ENCODE data around the gene HSF4.

DNA sequence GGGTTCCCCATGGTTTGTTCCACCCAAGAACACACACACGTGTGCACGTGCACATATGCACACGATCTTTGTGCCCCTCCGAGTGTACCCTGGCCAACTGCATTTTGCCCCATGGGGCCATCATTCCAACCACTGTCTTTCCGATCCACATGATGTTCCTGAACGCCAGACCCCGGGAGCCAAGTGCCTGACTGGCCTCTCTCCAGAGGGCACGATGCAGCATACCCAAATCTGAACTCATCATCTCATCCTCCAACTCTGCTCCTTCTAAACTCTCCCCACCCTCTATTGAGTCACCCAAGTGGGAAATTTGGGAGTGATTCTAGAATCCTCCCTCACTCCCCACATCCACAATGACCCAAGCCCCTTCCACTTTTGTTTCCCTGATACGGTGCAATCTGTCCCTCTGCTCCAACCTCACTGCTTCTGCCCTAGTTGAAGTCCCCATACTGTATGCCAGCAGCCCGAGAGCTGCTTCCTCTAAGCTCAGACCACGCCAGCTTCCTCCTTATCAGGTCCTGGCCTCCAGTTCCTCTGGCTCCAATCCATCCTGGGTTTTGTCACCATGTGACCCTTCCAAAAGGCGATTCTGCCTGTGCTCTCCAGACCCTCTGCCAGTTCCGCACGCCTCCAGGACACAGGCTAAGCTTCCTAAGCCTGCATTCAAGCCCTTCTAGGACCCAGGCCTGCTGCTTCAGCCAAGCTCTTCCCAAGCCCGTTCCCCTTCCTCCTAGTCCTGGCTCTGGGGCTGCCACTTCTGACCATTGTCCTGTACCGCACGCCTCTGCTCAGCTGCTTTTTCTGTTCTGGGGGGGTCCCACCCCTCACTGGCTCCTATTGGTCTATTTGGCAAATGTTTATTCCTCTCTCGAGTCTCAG, 52.3 kb downstream of the HSF4 start:
- TF ChIP-seq BHLHE40 (IDR thresholded peaks at IDR 0.05; ENCODE audit: low read depth, low read length), result no peak
- TF ChIP-seq, protein P1, sequence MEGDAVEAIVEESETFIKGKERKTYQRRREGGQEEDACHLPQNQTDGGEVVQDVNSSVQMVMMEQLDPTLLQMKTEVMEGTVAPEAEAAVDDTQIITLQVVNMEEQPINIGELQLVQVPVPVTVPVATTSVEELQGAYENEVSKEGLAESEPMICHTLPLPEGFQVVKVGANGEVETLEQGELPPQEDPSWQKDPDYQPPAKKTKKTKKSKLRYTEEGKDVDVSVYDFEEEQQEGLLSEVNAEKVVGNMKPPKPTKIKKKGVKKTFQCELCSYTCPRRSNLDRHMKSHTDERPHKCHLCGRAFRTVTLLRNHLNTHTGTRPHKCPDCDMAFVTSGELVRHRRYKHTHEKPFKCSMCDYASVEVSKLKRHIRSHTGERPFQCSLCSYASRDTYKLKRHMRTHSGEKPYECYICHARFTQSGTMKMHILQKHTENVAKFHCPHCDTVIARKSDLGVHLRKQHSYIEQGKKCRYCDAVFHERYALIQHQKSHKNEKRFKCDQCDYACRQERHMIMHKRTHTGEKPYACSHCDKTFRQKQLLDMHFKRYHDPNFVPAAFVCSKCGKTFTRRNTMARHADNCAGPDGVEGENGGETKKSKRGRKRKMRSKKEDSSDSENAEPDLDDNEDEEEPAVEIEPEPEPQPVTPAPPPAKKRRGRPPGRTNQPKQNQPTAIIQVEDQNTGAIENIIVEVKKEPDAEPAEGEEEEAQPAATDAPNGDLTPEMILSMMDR (conservative IDR thresholded peaks at IDR 0.05; ENCODE audit: low read depth, low read length), result no peak
- TF ChIP-seq RCOR1 (IDR thresholded peaks at IDR 0.05; ENCODE audit: insufficient replicate concordance, low read length), result no peak
- TF ChIP-seq MAZ (IDR thresholded peaks at IDR 0.05; ENCODE audit: borderline replicate concordance, low read depth, low read length), result no peak
- TF ChIP-seq SMC3 (IDR thresholded peaks at IDR 0.05; ENCODE audit: low read depth, low read length), result no peak
- no peak for TF ChIP-seq CEBPB (IDR thresholded peaks at IDR 0.05; ENCODE audit: low read depth, low read length)
- TF ChIP-seq CHD1 (IDR thresholded peaks at IDR 0.05; ENCODE audit: low read depth, low read length), result no peak
- TF ChIP-seq POLR2A (IDR thresholded peaks at IDR 0.05; ENCODE audit: low read depth, low read length), result no peak
- no peak for TF ChIP-seq MXI1 (IDR thresholded peaks at IDR 0.05; ENCODE audit: borderline replicate concordance, low read depth, low read length)
- TF ChIP-seq NFE2L2 (IDR thresholded peaks at IDR 0.05; ENCODE audit: low read depth, low read length), result no peak
- TF ChIP-seq, protein P2, sequence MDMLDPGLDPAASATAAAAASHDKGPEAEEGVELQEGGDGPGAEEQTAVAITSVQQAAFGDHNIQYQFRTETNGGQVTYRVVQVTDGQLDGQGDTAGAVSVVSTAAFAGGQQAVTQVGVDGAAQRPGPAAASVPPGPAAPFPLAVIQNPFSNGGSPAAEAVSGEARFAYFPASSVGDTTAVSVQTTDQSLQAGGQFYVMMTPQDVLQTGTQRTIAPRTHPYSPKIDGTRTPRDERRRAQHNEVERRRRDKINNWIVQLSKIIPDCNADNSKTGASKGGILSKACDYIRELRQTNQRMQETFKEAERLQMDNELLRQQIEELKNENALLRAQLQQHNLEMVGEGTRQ (IDR thresholded peaks at IDR 0.05; ENCODE audit: low read depth, low read length), result no peak
- no peak for TF ChIP-seq RAD21 (IDR thresholded peaks at IDR 0.05; ENCODE audit: low read length)
- TF ChIP-seq RFX5 (IDR thresholded peaks at IDR 0.05; ENCODE audit: low read depth, low read length), result no peak
- no peak for TF ChIP-seq MAFK (IDR thresholded peaks at IDR 0.05; ENCODE audit: low read depth, low read length)
